ENCODE measurements around the gene FURIN. TPM values are rescaled to one million over a fixed set of nuclear protein-coding genes. Genes with fewer than 3 reads are reported as not detected.
"Not testable (repeated sequence)": the region's sequence is repeated elsewhere in the genome, so short reads cannot be mapped to it uniquely, and the experiment has no call there.

Gene FURIN
- total RNA-seq, 1 donor from 2014 or later, result 26.5 TPM

DNA sequence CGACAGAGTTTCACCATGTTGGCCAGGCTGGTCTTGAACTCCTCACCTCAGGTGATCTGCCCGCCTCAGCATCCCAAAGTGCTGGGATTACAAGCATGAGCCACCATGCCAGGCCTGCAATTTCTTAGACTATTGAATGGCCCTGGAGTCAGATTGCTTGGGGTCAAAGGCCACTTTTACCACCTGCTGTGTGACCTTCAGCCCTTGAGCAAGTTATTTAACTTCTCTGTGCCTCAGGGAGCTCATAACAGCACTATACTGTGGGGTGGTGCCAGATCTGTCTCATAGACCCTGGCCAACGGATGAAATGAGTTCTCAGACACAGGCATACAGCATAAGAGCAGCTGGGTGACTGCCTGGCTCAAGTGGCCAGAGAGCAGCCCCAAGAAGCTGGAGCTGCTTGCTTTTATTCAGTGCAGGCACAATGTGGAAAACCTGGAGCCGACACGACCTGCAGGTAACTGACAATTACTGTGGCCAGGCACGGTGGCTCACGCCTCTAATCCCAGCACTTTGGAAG is 44.9 kb upstream of the FURIN start:
- no peak overlapping the region for H3K27ac Mint-ChIP-seq (ENCODE audit: unreplicated experiment)
- H3K27me3 Mint-ChIP-seq (ENCODE audit: unreplicated experiment), result peaks cover 2% of the 10 kb centered on the region
- H3K36me3 Mint-ChIP-seq (ENCODE audit: unreplicated experiment), result no peaks in the 10 kb centered on the region
- peaks cover 7% of the 10 kb centered on the region for H3K9me3 Mint-ChIP-seq (ENCODE audit: unreplicated experiment)
- H3K4me1 Mint-ChIP-seq (ENCODE audit: low read depth, unreplicated experiment), result peaks cover 4% of the 10 kb centered on the region
- TF ChIP-seq, protein P1, sequence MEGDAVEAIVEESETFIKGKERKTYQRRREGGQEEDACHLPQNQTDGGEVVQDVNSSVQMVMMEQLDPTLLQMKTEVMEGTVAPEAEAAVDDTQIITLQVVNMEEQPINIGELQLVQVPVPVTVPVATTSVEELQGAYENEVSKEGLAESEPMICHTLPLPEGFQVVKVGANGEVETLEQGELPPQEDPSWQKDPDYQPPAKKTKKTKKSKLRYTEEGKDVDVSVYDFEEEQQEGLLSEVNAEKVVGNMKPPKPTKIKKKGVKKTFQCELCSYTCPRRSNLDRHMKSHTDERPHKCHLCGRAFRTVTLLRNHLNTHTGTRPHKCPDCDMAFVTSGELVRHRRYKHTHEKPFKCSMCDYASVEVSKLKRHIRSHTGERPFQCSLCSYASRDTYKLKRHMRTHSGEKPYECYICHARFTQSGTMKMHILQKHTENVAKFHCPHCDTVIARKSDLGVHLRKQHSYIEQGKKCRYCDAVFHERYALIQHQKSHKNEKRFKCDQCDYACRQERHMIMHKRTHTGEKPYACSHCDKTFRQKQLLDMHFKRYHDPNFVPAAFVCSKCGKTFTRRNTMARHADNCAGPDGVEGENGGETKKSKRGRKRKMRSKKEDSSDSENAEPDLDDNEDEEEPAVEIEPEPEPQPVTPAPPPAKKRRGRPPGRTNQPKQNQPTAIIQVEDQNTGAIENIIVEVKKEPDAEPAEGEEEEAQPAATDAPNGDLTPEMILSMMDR (IDR thresholded peaks at IDR 0.05; ENCODE audit: partially characterized antibody, unreplicated experiment), result no peak
- DNase-seq, result no peak
- H3K4me3 Mint-ChIP-seq (ENCODE audit: unreplicated experiment), result no peak overlapping the region

DNA sequence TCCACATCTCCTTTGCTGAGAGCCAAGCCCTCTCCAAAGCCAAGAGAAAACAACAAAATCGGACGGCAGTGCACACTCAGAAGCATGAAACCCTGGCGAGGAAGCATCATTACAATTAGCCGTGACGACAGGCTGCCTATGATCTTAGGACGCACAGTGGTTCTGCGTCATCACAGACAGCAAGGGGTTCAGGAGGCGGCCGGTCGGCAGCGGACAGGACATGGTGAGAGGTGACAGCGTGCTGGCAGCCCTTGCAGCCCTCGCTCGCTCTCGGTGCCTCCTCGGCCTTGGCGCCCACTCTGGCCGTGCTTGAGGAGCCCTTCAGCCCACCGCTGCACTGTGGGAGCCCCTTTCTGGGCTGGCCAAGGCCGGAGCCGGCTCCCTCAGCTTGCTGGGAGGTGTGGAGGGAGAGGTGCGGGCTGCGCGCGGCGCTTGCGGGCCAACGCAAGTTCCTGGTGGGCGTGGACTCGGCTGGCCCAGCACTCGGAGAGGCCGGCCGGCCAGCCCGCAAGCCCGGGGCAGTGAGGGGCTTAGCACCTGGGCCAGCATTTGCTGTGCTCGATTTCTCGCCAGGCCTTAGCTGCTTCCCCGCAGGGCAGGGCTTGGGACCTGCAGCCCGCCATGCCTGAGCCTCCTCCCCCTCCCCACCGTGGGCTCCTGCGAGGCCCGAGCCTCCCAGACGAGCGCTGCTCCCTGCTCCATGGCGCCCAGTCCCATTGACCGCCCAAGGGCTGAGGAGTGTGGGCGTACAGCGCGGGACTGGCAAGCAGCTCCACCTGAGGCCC is 43.1 kb upstream of the FURIN start:
- H3K4me1 Mint-ChIP-seq (ENCODE audit: low read depth, unreplicated experiment); H3K9me3 Mint-ChIP-seq (ENCODE audit: unreplicated experiment); H3K27me3 Mint-ChIP-seq (ENCODE audit: unreplicated experiment); H3K27ac Mint-ChIP-seq (ENCODE audit: unreplicated experiment); H3K36me3 Mint-ChIP-seq (ENCODE audit: unreplicated experiment); DNase-seq; H3K4me3 Mint-ChIP-seq (ENCODE audit: unreplicated experiment): not testable (repeated sequence)

DNA sequence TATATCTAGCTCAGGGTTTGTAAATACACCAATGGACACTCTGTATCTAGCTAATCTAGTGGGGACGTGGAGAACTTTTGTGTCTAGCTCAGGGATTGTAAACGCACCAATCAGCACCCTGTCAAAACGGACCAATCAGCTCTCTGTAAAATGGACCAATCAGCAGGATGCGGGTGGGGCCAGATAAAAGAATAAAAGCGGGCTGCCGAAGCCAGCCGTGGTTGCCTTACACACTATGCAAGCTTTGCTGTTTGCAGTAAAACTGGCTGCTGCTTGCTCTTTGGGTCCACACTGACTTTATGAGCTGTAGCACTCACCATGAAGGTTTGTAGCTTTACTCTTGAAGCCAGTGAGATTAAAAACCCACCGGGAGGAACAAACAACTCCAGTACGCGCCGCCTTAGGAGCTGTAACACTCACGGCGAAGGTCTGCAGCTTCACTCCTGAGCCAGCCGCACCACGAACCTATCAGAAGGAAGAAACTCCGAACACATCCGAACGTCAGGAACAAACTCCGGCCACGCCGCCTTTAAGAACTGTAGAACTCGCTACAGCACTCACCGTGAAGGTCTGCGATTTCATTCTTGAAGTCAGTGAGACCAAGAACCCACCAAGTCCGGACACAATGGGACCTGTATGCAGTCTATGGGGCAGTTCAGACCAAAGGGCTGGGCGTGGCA is 42.0 kb upstream of the FURIN start:
- H3K9me3 Mint-ChIP-seq (ENCODE audit: unreplicated experiment); H3K27me3 Mint-ChIP-seq (ENCODE audit: unreplicated experiment); H3K4me1 Mint-ChIP-seq (ENCODE audit: low read depth, unreplicated experiment): not testable (repeated sequence)

DNA sequence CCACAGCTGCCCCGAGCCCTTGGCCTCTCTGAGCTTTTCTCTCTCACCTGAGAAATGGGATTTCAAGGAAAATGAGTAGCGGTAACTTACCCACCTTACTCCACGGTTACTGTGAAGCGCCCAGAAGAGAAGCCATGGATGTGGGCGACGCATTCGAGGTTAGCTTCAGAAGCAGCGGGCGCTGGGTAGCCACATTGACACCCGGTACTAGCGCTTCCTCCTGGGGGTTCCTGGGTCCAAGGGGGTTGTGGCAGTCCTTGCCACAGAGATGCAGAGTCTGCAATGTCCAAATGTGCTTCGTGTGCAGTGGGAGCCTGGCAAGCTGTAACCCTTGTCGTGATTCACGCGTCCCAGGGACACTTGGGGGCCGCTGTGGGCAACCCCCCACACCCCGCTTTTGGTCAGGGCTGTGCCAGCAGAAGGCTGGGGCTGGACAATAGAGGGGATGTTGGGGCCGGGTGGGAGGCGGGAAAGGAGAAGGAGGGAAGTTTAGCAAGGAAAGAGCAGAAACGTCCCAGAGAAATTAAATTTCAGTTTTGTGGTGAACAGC is 41.4 kb upstream of the FURIN start:
- Mint-ChIP-seq H3K9me3 (ENCODE audit: unreplicated experiment) (peaks cover 3% of the 10 kb centered on the region), H3K4me1 (ENCODE audit: low read depth, unreplicated experiment) (no peaks in the 10 kb centered on the region), H3K27ac (ENCODE audit: unreplicated experiment) (no peak overlapping the region), H3K4me3 (ENCODE audit: unreplicated experiment) (no peak overlapping the region), H3K36me3 (ENCODE audit: unreplicated experiment) (no peaks in the 10 kb centered on the region), H3K27me3 (ENCODE audit: unreplicated experiment) (peaks cover 4% of the 10 kb centered on the region)
- TF ChIP-seq, protein P1 (IDR thresholded peaks at IDR 0.05; ENCODE audit: partially characterized antibody, unreplicated experiment), result no peak
- DNase-seq, result no peak

More for the DNA sequence above, 42.0 kb upstream of the FURIN start:
- H3K27ac Mint-ChIP-seq (ENCODE audit: unreplicated experiment); H3K36me3 Mint-ChIP-seq (ENCODE audit: unreplicated experiment); DNase-seq: not testable (repeated sequence)
- peak overlapping the region; percentile 34 for H3K4me3 Mint-ChIP-seq (ENCODE audit: unreplicated experiment)

DNA sequence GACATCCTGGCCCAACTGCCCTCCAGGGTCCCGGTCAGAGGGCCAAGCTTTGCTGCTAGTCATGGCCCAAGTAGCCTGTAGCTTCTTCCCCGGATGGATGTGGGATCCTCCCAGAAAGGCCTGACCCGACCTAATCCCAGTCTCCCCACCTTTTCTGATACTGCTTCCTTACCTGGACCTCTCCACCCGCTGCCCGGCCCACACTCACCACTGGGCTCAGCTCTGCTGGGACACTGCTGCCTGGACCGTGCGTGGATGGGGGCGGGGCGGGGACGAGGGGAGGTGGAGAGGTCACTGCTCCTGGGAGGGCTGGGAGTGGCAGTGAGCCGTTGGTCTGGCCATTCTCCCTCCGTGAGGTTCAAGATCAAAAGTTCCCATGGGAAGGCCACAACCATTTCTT is 40.3 kb upstream of the FURIN start:
- H3K27me3 Mint-ChIP-seq (ENCODE audit: unreplicated experiment), result peaks cover 4% of the 10 kb centered on the region
- H3K4me1 Mint-ChIP-seq (ENCODE audit: low read depth, unreplicated experiment), result no peaks in the 10 kb centered on the region
- no peak overlapping the region for H3K4me3 Mint-ChIP-seq (ENCODE audit: unreplicated experiment)
- TF ChIP-seq, protein P1 (IDR thresholded peaks at IDR 0.05; ENCODE audit: partially characterized antibody, unreplicated experiment), result no peak
- DNase-seq, result no peak
- H3K36me3 Mint-ChIP-seq (ENCODE audit: unreplicated experiment), result no peaks in the 10 kb centered on the region
- H3K9me3 Mint-ChIP-seq (ENCODE audit: unreplicated experiment), result peaks cover 2% of the 10 kb centered on the region
- no peak overlapping the region for H3K27ac Mint-ChIP-seq (ENCODE audit: unreplicated experiment)
